IMR-90 (cell line): Measurements from ENCODE around the gene CFAP92. TPM values are rescaled to one million over a fixed set of nuclear protein-coding genes. Genes with fewer than 3 reads are reported as not detected.

Experiments used
- ATAC-seq: fragments of 200-7000 bp; cut with Tn5 transposase; 2 replicates; pipeline ENCODE4 v1.9.1; 2020; ENCODE audit warnings: low read depth, mild to moderate bottlenecking, moderate library complexity
- BruUV-seq: library from RNA; stranded (reverse); fragments of 400-500 nt; replicated peaks from 2 replicates; lab custom pipeline; 2021; lab: Mats Ljungman, UMichigan
- CTCF ChIA-PET: fragments of 300-600 bp; formaldehyde crosslinking; extraction: SDS; loops from one replicate; lab custom pipeline; 2021; ENCODE audit warnings: antibody characterized with exemption; lab: Yijun Ruan, JAX
- POLR2A ChIA-PET: fragments of 300-600 bp; sonication (Branson Sonifier 250); formaldehyde crosslinking; loops from one replicate; lab custom pipeline; 2022; ENCODE audit warnings: antibody characterized with exemption; ENCODE audit not compliant: unreplicated experiment; lab: Charles Lee
- DNase-seq: peaks from one replicate; pipeline ENCODE4 v3.0.0; 2013
- H2AFZ ChIP-seq: replicated peaks from 2 replicates; pipeline ENCODE3; 2013; ENCODE audit warnings: low read length, mild to moderate bottlenecking; ENCODE audit not compliant: poor library complexity
- H2AK5ac ChIP-seq: 2 replicates; pipeline ENCODE4 v1.6.1; 2013; ENCODE audit warnings: low read depth, low read length, inconsistent platforms
- H2AK9ac ChIP-seq: replicated peaks from 2 replicates; pipeline ENCODE3; 2013; ENCODE audit warnings: mild to moderate bottlenecking, low read depth, low read length, moderate library complexity; ENCODE audit not compliant: poor library complexity
- H2BK120ac ChIP-seq: 2 replicates; pipeline ENCODE4 v1.6.1; 2013; ENCODE audit warnings: low read depth, low read length, inconsistent platforms
- H2BK15ac ChIP-seq: 3 replicates; pipeline ENCODE4 v1.6.1; 2013; ENCODE audit warnings: low read depth, low read length, inconsistent platforms
- H2BK20ac ChIP-seq: 2 replicates; pipeline ENCODE4 v1.6.1; 2013; ENCODE audit warnings: low read depth, mild to moderate bottlenecking, inconsistent platforms, low read length, moderate library complexity
- H2BK5ac ChIP-seq: 2 replicates; pipeline ENCODE4 v1.6.1; 2013; ENCODE audit warnings: mild to moderate bottlenecking, low read depth, low read length, inconsistent platforms; ENCODE audit not compliant: poor library complexity, severe bottlenecking
- H3K14ac ChIP-seq: replicated peaks from 2 replicates; pipeline ENCODE4 v1.6.1; 2013; ENCODE audit warnings: low read depth, low read length, inconsistent platforms
- H3K18ac ChIP-seq: 2 replicates; pipeline ENCODE4 v1.6.1; 2013; ENCODE audit warnings: low read depth, low read length, control low read depth
- H3K23ac ChIP-seq: 2 replicates; pipeline ENCODE4 v1.6.1; 2013; ENCODE audit warnings: low read depth, low read length, inconsistent platforms
- H3K27ac ChIP-seq: 2 replicates; pipeline ENCODE4 v1.5.1; 2013; ENCODE audit warnings: mild to moderate bottlenecking, control low read depth, low read length; ENCODE audit not compliant: insufficient read depth
- H3K27me3 ChIP-seq: 2 replicates; pipeline ENCODE4 v1.6.1; 2013; ENCODE audit warnings: low read length; ENCODE audit not compliant: control insufficient read depth, insufficient read depth
- H3K36me3 ChIP-seq: 2 replicates; pipeline ENCODE4 v1.6.1; 2013; ENCODE audit warnings: low read length, mixed read lengths; ENCODE audit not compliant: control insufficient read depth, insufficient read depth
- H3K4ac ChIP-seq: 2 replicates; pipeline ENCODE4 v1.6.1; 2013; ENCODE audit warnings: low read depth, low read length, inconsistent platforms
- H3K4me1 ChIP-seq: 2 replicates; pipeline ENCODE4 v1.6.1; 2013; ENCODE audit warnings: low read length, mixed read lengths; ENCODE audit not compliant: control insufficient read depth, insufficient read depth
- H3K4me2 ChIP-seq: 2 replicates; pipeline ENCODE4 v1.6.1; 2013; ENCODE audit warnings: low read depth, mild to moderate bottlenecking, control low read depth, low read length, moderate library complexity
- H3K4me3 ChIP-seq: 2 replicates; pipeline ENCODE4 v1.5.1; 2013; ENCODE audit warnings: low read depth, mild to moderate bottlenecking, control low read depth, low read length, moderate library complexity; ENCODE audit not compliant: insufficient read depth
- H3K56ac ChIP-seq: 2 replicates; pipeline ENCODE4 v1.6.1; 2013; ENCODE audit warnings: low read length, inconsistent platforms; ENCODE audit not compliant: insufficient read depth; ENCODE audit errors: extremely low read depth
- H3K79me1 ChIP-seq, 2 experiments: 2 replicates each; pipeline ENCODE4 v1.6.1; 2013; ENCODE audit warnings: low read length in 2 of 2, inconsistent platforms in 1 of 2, low read depth in 1 of 2
- H3K9ac ChIP-seq: 2 replicates; pipeline ENCODE4 v1.6.1; 2013; ENCODE audit warnings: low read depth, low read length, control low read depth
- H3K9me1 ChIP-seq: 2 replicates; pipeline ENCODE4 v1.6.1; 2013; ENCODE audit warnings: low read length, inconsistent platforms; ENCODE audit not compliant: insufficient read depth
- H3K9me3 ChIP-seq: 2 replicates; pipeline ENCODE4 v1.6.1; 2013; ENCODE audit warnings: low read length; ENCODE audit not compliant: control insufficient read depth, insufficient read depth
- H4K20me1 ChIP-seq: 2 replicates; pipeline ENCODE4 v1.6.1; 2013; ENCODE audit warnings: low read length, inconsistent platforms; ENCODE audit not compliant: insufficient read depth
- H4K5ac ChIP-seq: 2 replicates; pipeline ENCODE4 v1.6.1; 2013; ENCODE audit warnings: mild to moderate bottlenecking, low read depth, low read length, control low read depth
- H4K8ac ChIP-seq, 2 experiments: 2 replicates each; pipeline ENCODE4 v1.6.1; 2013; ENCODE audit warnings: low read depth in 2 of 2, low read length in 2 of 2, control low read depth in 1 of 2, inconsistent platforms in 1 of 2
- H4K91ac ChIP-seq: 2 replicates; pipeline ENCODE4 v1.6.1; 2013; ENCODE audit warnings: low read depth, low read length, inconsistent platforms; ENCODE audit not compliant: insufficient read depth
- BHLHE40 ChIP-seq: fragments of 150-350 bp; IDR thresholded peaks from 2 replicates; pipeline ENCODE4 v1.6.1; 2016; ENCODE audit warnings: mild to moderate bottlenecking, low read depth, low read length
- CEBPB ChIP-seq: IDR thresholded peaks from 2 replicates; pipeline ENCODE4 v1.6.1; 2012; ENCODE audit warnings: low read depth, low read length, improper control_type of control experiment
- CHD1 ChIP-seq: IDR thresholded peaks from 2 replicates; pipeline ENCODE4 v1.6.1; 2012; ENCODE audit warnings: low read depth, low read length, improper control_type of control experiment
- CTCF ChIP-seq: conservative IDR thresholded peaks from 2 replicates; pipeline ENCODE4 v1.5.1; 2012; ENCODE audit warnings: mild to moderate bottlenecking, low read depth, low read length, improper control_type of control experiment
- ELK1 ChIP-seq: fragments of 150-350 bp; IDR thresholded peaks from 2 replicates; pipeline ENCODE4 v1.6.1; 2016; ENCODE audit warnings: low read depth, mild to moderate bottlenecking, low read length, moderate library complexity, borderline replicate concordance
- FOS ChIP-seq: fragments of 150-350 bp; IDR thresholded peaks from 2 replicates; pipeline ENCODE4 v1.6.1; 2016; ENCODE audit warnings: low read depth, low read length
- MAFK ChIP-seq: IDR thresholded peaks from 2 replicates; pipeline ENCODE4 v1.6.1; 2012; ENCODE audit warnings: low read depth, low read length, improper control_type of control experiment
- MAZ ChIP-seq: IDR thresholded peaks from 2 replicates; pipeline ENCODE4 v1.6.1; 2012; ENCODE audit warnings: low read depth, mild to moderate bottlenecking, low read length, improper control_type of control experiment, moderate library complexity, borderline replicate concordance
- MXI1 ChIP-seq: IDR thresholded peaks from 2 replicates; pipeline ENCODE4 v1.6.1; 2012; ENCODE audit warnings: low read depth, mild to moderate bottlenecking, low read length, moderate library complexity, borderline replicate concordance
- NFE2L2 ChIP-seq: fragments of 150-350 bp; IDR thresholded peaks from 2 replicates; pipeline ENCODE4 v1.6.1; 2016; ENCODE audit warnings: low read depth, mild to moderate bottlenecking, low read length
- POLR2A ChIP-seq: IDR thresholded peaks from 2 replicates; pipeline ENCODE4 v1.6.1; 2012; ENCODE audit warnings: mild to moderate bottlenecking, low read depth, low read length
- RAD21 ChIP-seq: IDR thresholded peaks from 2 replicates; pipeline ENCODE4 v1.6.1; 2012; ENCODE audit warnings: low read length, improper control_type of control experiment
- RFX5 ChIP-seq: IDR thresholded peaks from 2 replicates; pipeline ENCODE4 v1.8.0; 2012; ENCODE audit warnings: low read depth, mild to moderate bottlenecking, low read length, moderate library complexity
- SMC3 ChIP-seq: fragments of 150-350 bp; IDR thresholded peaks from 2 replicates; pipeline ENCODE4 v1.6.1; 2016; ENCODE audit warnings: low read depth, mild to moderate bottlenecking, antibody characterized with exemption, low read length, moderate library complexity
- USF2 ChIP-seq: fragments of 150-350 bp; IDR thresholded peaks from 2 replicates; pipeline ENCODE4 v1.6.1; 2017; ENCODE audit warnings: mild to moderate bottlenecking, antibody characterized with exemption, low read length, low read depth
- WGBS, 2 experiments: methylation state at CpG; one replicate each; pipeline versions ENCODE4 v1.1.5 to v1.1.7; 2013; ENCODE audit warnings: missing lambda C conversion rate in 2 of 2; ENCODE audit not compliant: insufficient read length in 1 of 2; ENCODE audit errors: extremely low coverage in 2 of 2; 5-methylcytosine and 5-hydroxymethylcytosine counted together
- dilution Hi-C: fragments of 300-500 bp; cut with HindIII; formaldehyde crosslinking; loops from one replicate; pipeline ENCODE4 v1.14.3; 2018; ENCODE audit warnings: low sequenced_read_pairs; ENCODE audit not compliant: unreplicated experiment
- in situ Hi-C: fragments of 300-500 bp; cut with MboI; formaldehyde crosslinking; loops from 3 replicates; pipeline ENCODE4 v1.14.3; 2019; ENCODE audit warnings: low sequenced_read_pairs, inconsistent platforms, mixed read lengths
- intact Hi-C: fragments of 100-400 bp; cut with micrococcal nuclease; formaldehyde crosslinking; loops from 2 replicates; pipeline ENCODE4 v1.10.0; 2022
- polyA plus RNA-seq, 3 experiments: library from polyadenylated mRNA; depleted of rRNA; stranded (reverse); fragments of >200 nt; gene quantifications; 2 replicates each; pipeline ENCODE4 v1.2.3, GENCODE V29; 2012; ENCODE audit warnings: low replicate concordance in 1 of 3
- total RNA-seq: library from RNA; depleted of rRNA; stranded (reverse); fragments of >200 nt; gene quantifications from 2 replicates; pipeline ENCODE4 v1.2.3, GENCODE V29; 2012

CFAP92 gene
- total and polyA plus RNA-seq, 2 of the 4 experiments (the other 2 are of a cell fraction), result not detected

- no peak overlapping the region for H3K27ac ChIP-seq
- H4K5ac ChIP-seq, result no peak overlapping the region
- peaks cover 6% of the 10 kb centered on the region for H3K9me3 ChIP-seq
- H3K23ac ChIP-seq, result no peak overlapping the region
- 62% methylated on average over 10 of the region's 14 CpGs; no CpG with 5 or more reads in 1 of the 2 experiments for WGBS, 2 experiments
- H3K4ac ChIP-seq, result no peak overlapping the region
- no peak for DNase-seq
- H3K27me3 ChIP-seq, result peaks cover 39% of the 10 kb centered on the region
- H4K91ac ChIP-seq, result no peak overlapping the region
- ChIA-PET CTCF (interaction anchor here (0.7 kb wide), 1 partner anchor 14 kb away, joined by 3 read pairs; no protein-coding TSS in a partner anchor), POLR2A (no interaction called here)
- no peak overlapping the region for H3K4me3 ChIP-seq
- in situ Hi-C loops (no loop called here), dilution Hi-C loops (no loop called here), intact Hi-C loops (no loop called here)
- H3K18ac ChIP-seq, result no peak overlapping the region
- no peaks in the 10 kb centered on the region for H3K79me1 ChIP-seq
- no peak overlapping the region for H2BK15ac ChIP-seq
- H4K8ac ChIP-seq, result no peak overlapping the region
- H3K4me2 ChIP-seq, result no peak overlapping the region
- BruUV-seq, result no TSS peak
- H3K9me1 ChIP-seq, result no peaks in the 10 kb centered on the region
- peaks cover 5% of the 10 kb centered on the region; the same call in 1 of the 2 replicates for H4K20me1 ChIP-seq
- no peak overlapping the region for H2BK120ac ChIP-seq
- no peak overlapping the region for H2AK5ac ChIP-seq
- no peak; the same call in 1 of the 2 replicates for ATAC-seq
- H2BK5ac ChIP-seq, result no peak overlapping the region
- H2AFZ ChIP-seq, result peak overlapping the region; percentile 58
- no peak overlapping the region for H3K9ac ChIP-seq
- no peak overlapping the region for H2AK9ac ChIP-seq
- no peak overlapping the region for H2BK20ac ChIP-seq
- no peaks in the 10 kb centered on the region for H3K36me3 ChIP-seq
- peaks cover 2% of the 10 kb centered on the region; the same call in 1 of the 2 replicates for H3K4me1 ChIP-seq
- no peak overlapping the region for H3K14ac ChIP-seq
- H3K56ac ChIP-seq, result no peak overlapping the region
- TF ChIP-seq USF2 (no peak), NFE2L2 (no peak), MXI1 (no peak), BHLHE40 (no peak), RFX5 (no peak), FOS (no peak), CEBPB (no peak), MAFK (no peak), MAZ (no peak), ELK1 (no peak), CHD1 (no peak), RAD21 (no peak), CTCF (no peak), SMC3 (no peak), POLR2A (no peak)
Observed at GRCh38 chr3:129039271-129040038, 45.6 kb upstream of the CFAP92 start.
